H1 (cell line): ENCODE data around the gene OPCML. TPM values are rescaled to one million over a fixed set of nuclear protein-coding genes. Genes with fewer than 3 reads are reported as not detected.

Experiments
- ASH2L ChIP-seq: fragments of 200-600, 300-600 bp; sonication (generic); IDR thresholded peaks from one replicate; pipeline ENCODE4 v1.7.1; 2017; ENCODE audit warnings: low read length
- ATF2 ChIP-seq: IDR thresholded peaks from 2 replicates; pipeline ENCODE4 v1.6.1; 2012; ENCODE audit warnings: low read length, inconsistent platforms
- CHD2 ChIP-seq: IDR thresholded peaks from 2 replicates; pipeline ENCODE4 v1.6.1; 2012; ENCODE audit warnings: low read length, improper control_type of control experiment
- GTF2F1 ChIP-seq: IDR thresholded peaks from 2 replicates; pipeline ENCODE4 v1.6.1; 2012; ENCODE audit warnings: low read depth, low read length, improper control_type of control experiment, borderline replicate concordance
- POLR2AphosphoS5 ChIP-seq: IDR thresholded peaks from 2 replicates; pipeline ENCODE4 v1.6.1; 2011; ENCODE audit warnings: low read depth, low read length
- SAP30 ChIP-seq: fragments of 300-600 bp; sonication (generic); IDR thresholded peaks from 2 replicates; pipeline ENCODE4 v1.7.1; 2012; ENCODE audit warnings: low read length, moderate library complexity, mild to moderate bottlenecking, inconsistent platforms; ENCODE audit not compliant: insufficient read depth, insufficient replicate concordance
- SIN3A ChIP-seq, 2 experiments: IDR thresholded peaks in 1 of 2; conservative IDR thresholded peaks in 1 of 2; 2 replicates each; pipeline ENCODE4 v1.6.1; 2011 to 2012; ENCODE audit warnings: low read length in 2 of 2, improper control_type of control experiment in 1 of 2, low read depth in 1 of 2, mild to moderate bottlenecking in 1 of 2
- polyA plus RNA-seq, 7 experiments: library from polyadenylated mRNA; depleted of rRNA in 3 of 7; stranded (reverse) in 5 of 7; unstranded in 2 of 7; fragments of >200 nt in 5 of 7; fragments of 200-250 nt in 2 of 7; gene quantifications; 1 replicate in 5 of 7; 2 replicates in 1 of 7; 4 replicates in 1 of 7; pipeline versions ENCODE4 v1.2.1 to v1.2.3, GENCODE V29; 2011 to 2013; ENCODE audit warnings: missing spikeins in 2 of 7, mixed read lengths in 2 of 7
- total RNA-seq: library from RNA; stranded (reverse); fragmentation: NEBNext Ultra II Directional; extraction: Animal tissue kit (Norgen Biotek cat#: 25700); gene quantifications from 2 replicates; pipeline ENCODE4 v1.2.1, GENCODE V29; 2021

The OPCML gene
- total and polyA plus RNA-seq, 2 of the 8 experiments (the other 6 are each of a cell fraction or from before 2014, with no cell fraction given): 2.3 to 3.1 TPM

GRCh38 chr11:133064961-133065360 lies 467.3 kb downstream of the OPCML start (continued):
- no peak for TF ChIP-seq POLR2AphosphoS5
- TF ChIP-seq CHD2: no peak
- no peak for TF ChIP-seq ASH2L
- no peak for TF ChIP-seq GTF2F1
- no peak for TF ChIP-seq ATF2
- no peak for TF ChIP-seq SIN3A (conservative IDR thresholded peaks at IDR 0.05 in 1 of 2, IDR thresholded peaks at IDR 0.05 in 1 of 2; ENCODE audit: low read depth in 1 of 2, low read length in 2 of 2)
- no peak for TF ChIP-seq SAP30
